ENCODE measurements around the gene CAMKK1. TPM values are rescaled to one million over a fixed set of nuclear protein-coding genes. Genes with fewer than 3 reads are reported as not detected.

CAMKK1 gene
- total and polyA plus RNA-seq, 8 donors: 4.2 to 23.0 (median 6.0) TPM

DNA sequence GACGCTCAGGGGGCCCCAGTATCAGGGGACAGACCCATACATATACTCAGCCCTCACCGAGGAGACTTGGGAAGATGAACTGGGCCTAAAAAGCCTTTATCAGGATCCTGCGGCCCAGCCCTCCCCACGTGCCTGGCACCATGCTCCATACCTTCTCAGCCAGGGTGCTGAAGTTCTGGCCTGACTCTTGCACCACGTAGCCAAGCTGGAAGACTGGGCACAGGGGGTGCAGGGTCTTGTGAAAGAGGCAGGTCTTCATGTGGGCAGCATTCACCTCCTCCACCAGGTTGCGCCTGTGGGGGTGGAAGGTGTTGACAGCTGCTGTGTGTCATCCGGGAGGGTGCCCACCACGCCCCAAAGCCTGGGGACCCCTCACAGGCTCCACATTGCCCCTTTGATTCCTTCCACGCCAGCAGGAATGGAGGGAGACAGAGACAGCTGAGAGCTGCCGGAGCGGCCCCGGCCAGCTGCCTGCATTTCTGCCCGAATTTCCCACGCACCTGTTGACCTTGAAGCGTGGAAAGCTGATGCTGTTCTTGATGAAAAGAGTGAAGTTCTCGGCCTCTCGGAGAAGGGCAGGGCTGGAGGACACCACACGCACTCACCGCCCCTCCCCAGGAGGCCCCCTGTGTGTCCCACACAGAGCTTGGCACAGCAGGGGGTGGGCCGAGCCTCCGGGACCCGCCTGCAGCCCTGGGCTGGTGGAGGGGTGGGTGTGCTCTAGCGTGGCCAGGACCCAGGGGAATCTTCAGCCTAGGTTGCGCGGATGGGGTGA, 10.4 kb upstream of the CAMKK1 start:
- H3K4me1 ChIP-seq: peaks cover 0 to 16% (median 14%) of the 10 kb centered on the region in 3 donors
- 30 to 36% methylated on average over 25 of the region's 25 CpGs for WGBS, 2 donors
- no peak for FAIRE-seq

DNA sequence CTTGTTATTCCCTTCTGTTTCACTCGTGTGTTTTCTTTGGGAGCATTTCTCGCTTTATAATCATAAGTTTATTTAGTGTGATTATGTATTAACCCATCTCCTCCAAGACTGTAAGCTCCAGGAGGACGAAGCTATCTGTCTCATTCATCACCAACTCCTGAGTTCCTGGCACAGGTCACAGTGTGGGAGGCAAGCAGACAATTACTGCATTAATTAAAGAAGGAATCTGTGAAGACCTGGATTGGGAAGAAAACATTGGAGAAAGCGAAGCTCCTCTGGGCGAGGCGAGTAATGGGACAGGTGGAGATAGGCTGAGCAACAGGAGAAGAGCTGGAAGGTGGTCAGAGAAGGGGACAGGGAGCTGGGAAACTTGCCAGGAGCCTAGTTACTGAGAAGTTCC, 7.8 kb upstream of the CAMKK1 start:
- Histone ChIP-seq H3K4me3 (no peak overlapping the region), H3K9me3 (no peaks in the 10 kb centered on the region), H3K27me3 (no peaks in the 10 kb centered on the region), H3K36me3 (no peaks in the 10 kb centered on the region), H3K4me1 (peaks cover 10 to 23% (median 22%) of the 10 kb centered on the region in 3 donors), H3K27ac (no peak overlapping the region)
- DNase-seq (no peak), ATAC-seq (no peak), FAIRE-seq (no peak)
- intact Hi-C loops (cut with DNase I): no loop called here
- WGBS, 2 donors: 33 to 37% methylated on average over 6 of the region's 6 CpGs
- no peak for TF ChIP-seq CTCF (IDR thresholded peaks at IDR 0.05)

More for the DNA sequence above, 10.4 kb upstream of the CAMKK1 start:
- Histone ChIP-seq H3K36me3 (no peaks in the 10 kb centered on the region), H3K27me3 (no peaks in the 10 kb centered on the region), H3K27ac (peak overlapping the region; percentile 74 to 94 (median 90)), H3K9me3 (no peaks in the 10 kb centered on the region), H3K4me3 (peak overlapping the region; percentile 5 to 38 (median 25))
- ATAC-seq (peak; percentile 24 to 49 (median 40)), DNase-seq (peak in 5 of 6 donors; percentile 72 to 80 (median 78))
- no peak for TF ChIP-seq CTCF (IDR thresholded peaks at IDR 0.05)
- intact Hi-C loops (cut with DNase I): no loop called here

DNA sequence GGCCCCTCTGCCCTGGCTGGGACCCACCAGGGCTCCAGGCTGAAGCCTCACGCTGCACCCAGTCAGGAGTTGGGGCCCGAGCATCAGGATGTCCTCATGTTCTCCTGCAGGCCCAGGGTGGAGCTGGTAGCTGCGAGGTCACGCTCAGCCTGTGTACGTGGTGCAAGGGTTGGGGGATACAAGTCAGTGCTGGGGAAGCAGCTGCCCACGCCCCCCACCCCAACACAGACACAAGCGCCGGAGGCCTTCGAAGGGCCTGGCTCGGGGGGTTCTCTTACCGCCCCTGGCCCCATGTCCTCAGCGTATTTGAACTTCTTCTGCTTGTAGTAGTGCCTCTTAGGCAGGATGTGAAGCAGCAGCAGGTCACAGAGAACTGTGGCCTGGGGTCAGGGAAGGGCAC, 4.9 kb upstream of the CAMKK1 start:
- Histone ChIP-seq H3K27me3 (no peaks in the 10 kb centered on the region), H3K36me3 (no peaks in the 10 kb centered on the region), H3K4me1 (peaks cover 28 to 43% (median 34%) of the 10 kb centered on the region in 3 donors), H3K9me3 (no peaks in the 10 kb centered on the region), H3K4me3 (no peak overlapping the region), H3K27ac (no peak overlapping the region)
- intact Hi-C loops (cut with DNase I): no loop called here
- 92 to 95% methylated on average over 9 to 12 of the region's 12 CpGs for WGBS, 2 donors
- no peak for FAIRE-seq
- peak in 2 of 6 donors; percentile 26 to 58 for DNase-seq
- ATAC-seq: no peak
- no peak for TF ChIP-seq CTCF (IDR thresholded peaks at IDR 0.05)

DNA sequence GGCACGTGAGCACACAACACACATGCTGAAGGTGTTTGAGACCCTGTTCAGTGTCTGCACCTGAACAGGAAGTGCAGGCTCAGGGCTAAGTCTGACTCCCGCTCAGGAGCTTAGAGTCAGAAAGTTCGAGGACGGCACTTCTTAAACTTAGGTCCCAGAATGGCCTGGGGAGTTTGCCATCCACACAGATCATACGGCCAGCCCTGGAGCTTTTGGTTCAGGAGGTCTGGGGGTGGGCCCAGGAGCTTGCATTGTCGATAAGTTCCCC, 4.0 kb upstream of the CAMKK1 start:
- Histone ChIP-seq H3K4me1 (peaks cover 28 to 43% (median 35%) of the 10 kb centered on the region in 3 donors), H3K27ac (peak overlapping the region in 1 of 4 donors; percentile 79), H3K27me3 (no peaks in the 10 kb centered on the region), H3K4me3 (no peak overlapping the region), H3K36me3 (no peaks in the 10 kb centered on the region), H3K9me3 (no peaks in the 10 kb centered on the region)
- ATAC-seq: no peak
- FAIRE-seq: no peak
- WGBS, 2 donors: 85 to 86% methylated on average over 6 of the region's 6 CpGs
- intact Hi-C loops (cut with DNase I): no loop called here
- DNase-seq: no peak
- no peak for TF ChIP-seq CTCF (IDR thresholded peaks at IDR 0.05)
